Panc1 (cell line): ENCODE data around the gene CCDC54.

Experiments used
- POLR2AphosphoS5 ChIP-seq: IDR thresholded peaks from 2 replicates; pipeline ENCODE4 v1.6.1; 2012; ENCODE audit warnings: mild to moderate bottlenecking, low read depth, low read length, moderate library complexity
- TF ChIP-seq, protein P1 (sequence below): fragments of 450-650 bp; IDR thresholded peaks from 2 replicates; pipeline ENCODE4 v1.5.1; 2017; ENCODE audit warnings: mild to moderate bottlenecking

DNA sequence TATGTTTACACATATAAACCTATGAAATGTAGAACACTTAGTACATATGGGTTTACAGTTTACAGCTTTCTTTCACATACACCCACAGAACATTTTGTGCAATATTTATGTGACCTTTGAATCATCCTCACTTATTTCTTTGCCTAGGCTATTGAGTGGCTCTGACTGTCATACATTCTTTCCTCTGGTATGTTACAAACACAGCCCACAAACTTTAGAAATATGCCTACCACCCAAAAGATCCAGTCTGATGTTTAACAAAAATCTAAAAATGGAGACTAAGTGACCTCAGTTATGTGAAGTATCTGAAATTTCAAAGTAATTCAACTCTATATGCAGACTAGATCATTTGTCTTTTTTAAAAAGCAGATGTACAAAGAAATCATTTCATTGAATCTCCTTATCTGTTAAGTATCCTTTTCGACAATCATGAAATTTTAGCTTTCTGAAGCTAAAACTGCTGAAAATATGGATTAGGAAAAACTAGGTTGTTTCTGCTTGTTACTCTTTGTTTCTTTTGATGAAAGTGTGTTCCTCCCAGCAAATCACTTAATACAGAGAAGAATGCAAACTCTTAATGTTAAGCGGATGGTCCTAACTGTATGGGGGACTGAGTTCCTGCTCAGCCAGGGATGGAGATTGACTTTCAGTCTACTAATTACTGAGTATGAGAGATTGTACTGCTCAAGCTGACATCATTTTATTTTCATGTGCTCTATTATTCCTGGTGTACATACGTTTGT lies 27.7 kb downstream of the CCDC54 start:
- TF ChIP-seq, protein P1, sequence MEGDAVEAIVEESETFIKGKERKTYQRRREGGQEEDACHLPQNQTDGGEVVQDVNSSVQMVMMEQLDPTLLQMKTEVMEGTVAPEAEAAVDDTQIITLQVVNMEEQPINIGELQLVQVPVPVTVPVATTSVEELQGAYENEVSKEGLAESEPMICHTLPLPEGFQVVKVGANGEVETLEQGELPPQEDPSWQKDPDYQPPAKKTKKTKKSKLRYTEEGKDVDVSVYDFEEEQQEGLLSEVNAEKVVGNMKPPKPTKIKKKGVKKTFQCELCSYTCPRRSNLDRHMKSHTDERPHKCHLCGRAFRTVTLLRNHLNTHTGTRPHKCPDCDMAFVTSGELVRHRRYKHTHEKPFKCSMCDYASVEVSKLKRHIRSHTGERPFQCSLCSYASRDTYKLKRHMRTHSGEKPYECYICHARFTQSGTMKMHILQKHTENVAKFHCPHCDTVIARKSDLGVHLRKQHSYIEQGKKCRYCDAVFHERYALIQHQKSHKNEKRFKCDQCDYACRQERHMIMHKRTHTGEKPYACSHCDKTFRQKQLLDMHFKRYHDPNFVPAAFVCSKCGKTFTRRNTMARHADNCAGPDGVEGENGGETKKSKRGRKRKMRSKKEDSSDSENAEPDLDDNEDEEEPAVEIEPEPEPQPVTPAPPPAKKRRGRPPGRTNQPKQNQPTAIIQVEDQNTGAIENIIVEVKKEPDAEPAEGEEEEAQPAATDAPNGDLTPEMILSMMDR: no peak
- no peak for TF ChIP-seq POLR2AphosphoS5
